ENCODE measurements around the gene NAALADL2.
A peak's percentile ranks its signal among the peaks of the same experiment; 100 is the strongest.

The NAALADL2 gene

GRCh38 chr3:175121225-175121624, 262.1 kb downstream of the NAALADL2 start:
- TF ChIP-seq, protein P1, sequence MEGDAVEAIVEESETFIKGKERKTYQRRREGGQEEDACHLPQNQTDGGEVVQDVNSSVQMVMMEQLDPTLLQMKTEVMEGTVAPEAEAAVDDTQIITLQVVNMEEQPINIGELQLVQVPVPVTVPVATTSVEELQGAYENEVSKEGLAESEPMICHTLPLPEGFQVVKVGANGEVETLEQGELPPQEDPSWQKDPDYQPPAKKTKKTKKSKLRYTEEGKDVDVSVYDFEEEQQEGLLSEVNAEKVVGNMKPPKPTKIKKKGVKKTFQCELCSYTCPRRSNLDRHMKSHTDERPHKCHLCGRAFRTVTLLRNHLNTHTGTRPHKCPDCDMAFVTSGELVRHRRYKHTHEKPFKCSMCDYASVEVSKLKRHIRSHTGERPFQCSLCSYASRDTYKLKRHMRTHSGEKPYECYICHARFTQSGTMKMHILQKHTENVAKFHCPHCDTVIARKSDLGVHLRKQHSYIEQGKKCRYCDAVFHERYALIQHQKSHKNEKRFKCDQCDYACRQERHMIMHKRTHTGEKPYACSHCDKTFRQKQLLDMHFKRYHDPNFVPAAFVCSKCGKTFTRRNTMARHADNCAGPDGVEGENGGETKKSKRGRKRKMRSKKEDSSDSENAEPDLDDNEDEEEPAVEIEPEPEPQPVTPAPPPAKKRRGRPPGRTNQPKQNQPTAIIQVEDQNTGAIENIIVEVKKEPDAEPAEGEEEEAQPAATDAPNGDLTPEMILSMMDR (IDR thresholded peaks at IDR 0.05; ENCODE audit: insufficient read depth, low read length, poor library complexity, severe bottlenecking), result peak; percentile 23
- no peak for TF ChIP-seq EZH2phosphoT487 (conservative IDR thresholded peaks at IDR 0.05; ENCODE audit: low read length)
- H4K20me1 ChIP-seq (ENCODE audit: low read depth, low read length), result no peaks in the 10 kb centered on the region
- no peak overlapping the region for H3K27ac ChIP-seq (ENCODE audit: low read depth, low read length)
- H3K9me2 ChIP-seq (replicated peaks; ENCODE audit: insufficient read depth, low read length), result no peaks in the 10 kb centered on the region
- no peak overlapping the region for H3K4me3 ChIP-seq (ENCODE audit: insufficient read depth, low read length, poor library complexity, severe bottlenecking)
- no peaks in the 10 kb centered on the region for H3K79me2 ChIP-seq (ENCODE audit: insufficient read depth, low read length)
- H3K36me3 ChIP-seq (ENCODE audit: low read length), result no peaks in the 10 kb centered on the region
- H3K9me3 ChIP-seq (ENCODE audit: insufficient read depth, low read length), result no peaks in the 10 kb centered on the region
- no peak overlapping the region for H2AFZ ChIP-seq (ENCODE audit: low read depth, low read length, severe bottlenecking)
- no peak overlapping the region for H3K9ac ChIP-seq (ENCODE audit: low read length)
- no peak overlapping the region for H3K4me2 ChIP-seq (ENCODE audit: low read depth, low read length, poor library complexity, severe bottlenecking)
- H3F3A ChIP-seq (ENCODE audit: insufficient read depth), result no peaks in the 10 kb centered on the region
- no peaks in the 10 kb centered on the region for H3K27me3 ChIP-seq (ENCODE audit: low read length)

- no peak overlapping the region for H2AFZ ChIP-seq (ENCODE audit: low read depth, low read length, severe bottlenecking)
- no peaks in the 10 kb centered on the region for H4K20me1 ChIP-seq (ENCODE audit: low read depth, low read length)
- TF ChIP-seq EZH2phosphoT487 (conservative IDR thresholded peaks at IDR 0.05; ENCODE audit: low read length), result no peak
- TF ChIP-seq, protein P1 (IDR thresholded peaks at IDR 0.05; ENCODE audit: insufficient read depth, low read length, poor library complexity, severe bottlenecking), result no peak
- H3K27me3 ChIP-seq (ENCODE audit: low read length), result no peaks in the 10 kb centered on the region
- no peak overlapping the region for H3K4me3 ChIP-seq (ENCODE audit: insufficient read depth, low read length, poor library complexity, severe bottlenecking)
- H3K27ac ChIP-seq (ENCODE audit: low read depth, low read length), result no peak overlapping the region
- H3K9ac ChIP-seq (ENCODE audit: low read length), result no peak overlapping the region
- H3K36me3 ChIP-seq (ENCODE audit: low read length), result no peaks in the 10 kb centered on the region
- H3K4me2 ChIP-seq (ENCODE audit: low read depth, low read length, poor library complexity, severe bottlenecking), result no peak overlapping the region
- H3K9me2 ChIP-seq (replicated peaks; ENCODE audit: insufficient read depth, low read length), result no peaks in the 10 kb centered on the region
- no peaks in the 10 kb centered on the region for H3F3A ChIP-seq (ENCODE audit: insufficient read depth)
- no peaks in the 10 kb centered on the region for H3K79me2 ChIP-seq (ENCODE audit: insufficient read depth, low read length)
- H3K9me3 ChIP-seq (ENCODE audit: insufficient read depth, low read length), result no peaks in the 10 kb centered on the region
Measured at GRCh38 chr3:175127075-175127662, 268.0 kb downstream of the NAALADL2 start.

GRCh38 chr3:175129126-175129525, 270.0 kb downstream of the NAALADL2 start:
- H3K36me3 ChIP-seq (ENCODE audit: low read length), result no peaks in the 10 kb centered on the region

More at GRCh38 chr3:175129126-175129525, 270.0 kb downstream of the NAALADL2 start:
- Histone ChIP-seq H3K4me2 (ENCODE audit: low read depth, low read length, poor library complexity, severe bottlenecking) (no peak overlapping the region), H3K4me3 (ENCODE audit: insufficient read depth, low read length, poor library complexity, severe bottlenecking) (no peak overlapping the region), H3K9me2 (replicated peaks; ENCODE audit: insufficient read depth, low read length) (no peaks in the 10 kb centered on the region), H3K27me3 (ENCODE audit: low read length) (no peaks in the 10 kb centered on the region), H4K20me1 (ENCODE audit: low read depth, low read length) (no peaks in the 10 kb centered on the region), H3K9ac (ENCODE audit: low read length) (no peak overlapping the region), H3K79me2 (ENCODE audit: insufficient read depth, low read length) (no peaks in the 10 kb centered on the region), H2AFZ (ENCODE audit: low read depth, low read length, severe bottlenecking) (no peak overlapping the region), H3K9me3 (ENCODE audit: insufficient read depth, low read length) (no peaks in the 10 kb centered on the region), H3F3A (ENCODE audit: insufficient read depth) (no peaks in the 10 kb centered on the region), H3K27ac (ENCODE audit: low read depth, low read length) (no peak overlapping the region)
- TF ChIP-seq EZH2phosphoT487 (conservative IDR thresholded peaks at IDR 0.05; ENCODE audit: low read length), result no peak
- TF ChIP-seq, protein P1 (IDR thresholded peaks at IDR 0.05; ENCODE audit: insufficient read depth, low read length, poor library complexity, severe bottlenecking), result no peak
